ENCODE results near the gene DNAAF8. TPM values are rescaled to one million over a fixed set of nuclear protein-coding genes. Genes with fewer than 3 reads are reported as not detected.
A peak's percentile ranks its signal among the peaks of the same experiment; 100 is the strongest.

The DNAAF8 gene
- polyA plus RNA-seq, 1 experiment, result 0.89 TPM

- CTCF ChIA-PET, result interaction anchor here (1.2 to 1.5 kb wide), 2 partner anchors 15 to 85 kb away, joined by 3 to 4 read pairs; partner anchors contain the start of gene MGRN1
- Histone ChIP-seq H3K27me3 (ENCODE audit: control insufficient read depth, insufficient read depth, low read length) (no peaks in the 10 kb centered on the region), H3K27ac (ENCODE audit: low read depth, low read length) (peak overlapping the region; percentile 47), H3K9me3 (ENCODE audit: control insufficient read depth, insufficient read depth, low read length) (no peaks in the 10 kb centered on the region), H3K4me3 (ENCODE audit: low read depth, low read length) (no peak overlapping the region)
- POLR2A ChIA-PET, result no interaction called here
- no peak for TF ChIP-seq CTCF (IDR thresholded peaks at IDR 0.05; ENCODE audit: low read depth, low read length)
- no peak for DNase-seq (ENCODE audit: low read depth, low spot score)
Observed at GRCh38 chr16:4709481-4709880, 24.9 kb upstream of the DNAAF8 start.

- no peak for DNase-seq (ENCODE audit: low read depth, low spot score)
- no peak for TF ChIP-seq CTCF (IDR thresholded peaks at IDR 0.05; ENCODE audit: low read depth, low read length)
- Histone ChIP-seq H3K27me3 (ENCODE audit: control insufficient read depth, insufficient read depth, low read length) (no peaks in the 10 kb centered on the region), H3K9me3 (ENCODE audit: control insufficient read depth, insufficient read depth, low read length) (no peaks in the 10 kb centered on the region), H3K27ac (ENCODE audit: low read depth, low read length) (no peak overlapping the region), H3K4me3 (ENCODE audit: low read depth, low read length) (no peak overlapping the region)
- POLR2A ChIA-PET, result no interaction called here
- CTCF ChIA-PET, result interaction anchor here (0.7 to 1.5 kb wide), 2 partner anchors 10 to 192 kb away, joined by 3 to 8 read pairs; no protein-coding TSS in a partner anchor
Observed at GRCh38 chr16:4713663-4714501, 20.5 kb upstream of the DNAAF8 start.

DNA sequence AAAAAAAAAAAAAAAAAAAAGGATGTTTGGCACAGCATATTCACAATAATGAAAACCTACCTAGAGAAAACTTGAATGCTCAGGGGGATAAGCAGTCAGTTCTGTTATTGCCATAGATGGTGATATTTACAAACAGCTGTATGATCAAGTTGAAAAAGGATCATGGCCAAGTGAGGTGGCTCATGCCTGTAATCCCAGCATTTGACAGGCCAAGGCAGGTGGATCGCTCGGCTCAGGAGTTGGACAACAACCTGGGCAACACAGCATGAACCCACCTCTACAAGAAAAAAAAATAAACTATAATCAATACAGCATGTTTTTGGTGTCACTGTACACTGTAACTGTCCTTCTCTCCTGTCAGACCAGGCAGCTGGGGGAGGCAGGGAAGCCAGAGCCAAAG, 19.3 kb upstream of the DNAAF8 start:
- DNase-seq (ENCODE audit: low read depth, low spot score), result no peak
- no peak for TF ChIP-seq CTCF (IDR thresholded peaks at IDR 0.05; ENCODE audit: low read depth, low read length)

DNA sequence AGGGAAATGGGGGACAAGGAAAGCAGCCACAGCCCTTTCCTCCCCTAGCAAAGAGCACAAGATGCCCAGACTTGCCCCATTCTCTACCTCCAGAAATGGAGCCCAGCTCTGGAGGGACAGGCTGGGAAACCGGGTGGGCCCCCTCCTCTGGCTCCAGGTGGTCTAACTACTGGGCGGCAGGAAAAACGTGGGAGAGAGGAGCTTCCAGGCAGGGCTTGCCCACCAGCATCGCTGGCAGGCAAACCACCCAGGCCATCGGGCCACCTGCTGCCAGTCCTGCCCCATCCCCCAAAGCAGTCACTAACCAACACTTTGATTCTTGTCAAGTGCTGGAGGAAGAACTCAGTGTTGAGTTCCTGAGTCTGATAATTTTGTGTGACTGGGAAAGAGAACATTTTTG, 15.9 kb upstream of the DNAAF8 start:
- no peak overlapping the region for H3K4me3 ChIP-seq (ENCODE audit: low read depth, low read length)
- ChIA-PET CTCF (no interaction called here), POLR2A (no interaction called here)
- no peak for DNase-seq (ENCODE audit: low read depth, low spot score)
- no peaks in the 10 kb centered on the region for H3K27me3 ChIP-seq (ENCODE audit: control insufficient read depth, insufficient read depth, low read length)
- H3K9me3 ChIP-seq (ENCODE audit: control insufficient read depth, insufficient read depth, low read length), result no peaks in the 10 kb centered on the region
- TF ChIP-seq CTCF (IDR thresholded peaks at IDR 0.05; ENCODE audit: low read depth, low read length), result no peak
- no peak overlapping the region for H3K27ac ChIP-seq (ENCODE audit: low read depth, low read length)

More for the DNA sequence above, 19.3 kb upstream of the DNAAF8 start:
- ChIA-PET CTCF (interaction anchor here (0.7 kb wide), 1 partner anchor 191 kb away, joined by 8 read pairs; no protein-coding TSS in a partner anchor), POLR2A (no interaction called here)
- H3K9me3 ChIP-seq (ENCODE audit: control insufficient read depth, insufficient read depth, low read length), result no peaks in the 10 kb centered on the region
- no peaks in the 10 kb centered on the region for H3K27me3 ChIP-seq (ENCODE audit: control insufficient read depth, insufficient read depth, low read length)
- no peak overlapping the region for H3K27ac ChIP-seq (ENCODE audit: low read depth, low read length)
- no peak overlapping the region for H3K4me3 ChIP-seq (ENCODE audit: low read depth, low read length)

DNA sequence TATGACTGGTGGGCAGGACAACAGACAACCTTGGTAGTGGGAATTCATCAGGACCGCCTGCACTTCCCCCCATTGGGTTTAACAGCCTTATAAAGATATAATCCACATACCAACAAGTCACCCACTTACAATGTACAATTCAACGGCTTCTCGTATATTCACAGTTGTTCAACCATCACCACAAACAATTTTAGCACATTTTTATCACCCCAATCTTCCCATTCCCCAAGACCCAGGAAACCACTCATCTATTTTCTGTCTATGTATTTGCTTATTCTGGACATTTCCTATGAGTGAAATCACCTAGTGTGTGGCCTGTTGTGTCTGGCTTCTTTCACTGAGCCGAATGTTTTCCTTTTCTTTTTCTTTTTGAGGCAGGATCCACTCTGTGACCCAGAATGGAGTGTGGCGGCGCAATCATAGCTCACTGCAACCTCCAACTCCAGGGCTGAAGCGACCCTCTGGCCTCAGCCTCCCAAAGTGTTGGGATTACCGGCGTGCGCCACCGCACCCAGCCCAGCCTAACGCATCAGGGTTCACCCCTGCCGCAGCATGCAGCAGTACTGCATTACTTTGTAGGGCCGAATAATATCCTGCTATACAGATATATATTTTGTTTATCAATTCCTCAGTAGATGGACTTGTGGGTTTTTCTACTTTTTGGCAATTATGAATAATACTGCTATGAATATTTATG, 11.1 kb upstream of the DNAAF8 start:
- no peak for TF ChIP-seq CTCF (IDR thresholded peaks at IDR 0.05; ENCODE audit: low read depth, low read length)
- no peaks in the 10 kb centered on the region for H3K9me3 ChIP-seq (ENCODE audit: control insufficient read depth, insufficient read depth, low read length)
- ChIA-PET CTCF (no interaction called here), POLR2A (interaction anchor here (0.7 to 1.6 kb wide), 2 partner anchors 11 to 46 kb away, joined by 3 read pairs; partner anchors contain the start of genes ANKS3 and DNAAF8)
- no peaks in the 10 kb centered on the region for H3K27me3 ChIP-seq (ENCODE audit: control insufficient read depth, insufficient read depth, low read length)
- H3K27ac ChIP-seq (ENCODE audit: low read depth, low read length), result no peak overlapping the region
- no peak overlapping the region for H3K4me3 ChIP-seq (ENCODE audit: low read depth, low read length)
- no peak for DNase-seq (ENCODE audit: low read depth, low spot score)

Measured in AG04450 (cell line).